ENCODE measurements around the gene GPR65. TPM values are rescaled to one million over a fixed set of nuclear protein-coding genes. Genes with fewer than 3 reads are reported as not detected.

The GPR65 gene
- total and polyA plus RNA-seq, 5 donors, result 0.25 to 2.5 (median 1.1) TPM

- no peaks in the 10 kb centered on the region for H3K4me1 ChIP-seq (ENCODE audit: control insufficient read depth, insufficient read depth, low read length)
- H3K27me3 ChIP-seq (ENCODE audit: control insufficient read depth, insufficient read depth), result no peaks in the 10 kb centered on the region
- DNase-seq (no peak), ATAC-seq (no peak)
- no peak overlapping the region for H3K27ac ChIP-seq (ENCODE audit: low read length)
- H3K9me3 ChIP-seq (ENCODE audit: control insufficient read depth, low read length), result no peaks in the 10 kb centered on the region
- intact Hi-C loops (cut with DNase I), result no loop called here
- WGBS, result 88% methylated on average over 2 of the region's 2 CpGs
- no peak overlapping the region for H3K4me3 ChIP-seq (ENCODE audit: low read length)
Observed at GRCh38 chr14:87989956-87990299, 15.0 kb upstream of the GPR65 start.

- DNase-seq (no peak), ATAC-seq (no peak)
- no peak overlapping the region for H3K4me3 ChIP-seq (ENCODE audit: low read length)
- H3K4me1 ChIP-seq (ENCODE audit: control insufficient read depth, insufficient read depth, low read length), result no peaks in the 10 kb centered on the region
- H3K9me3 ChIP-seq (ENCODE audit: control insufficient read depth, low read length), result no peaks in the 10 kb centered on the region
- 86% methylated on average over 4 of the region's 4 CpGs for WGBS
- H3K27ac ChIP-seq (ENCODE audit: low read length), result no peak overlapping the region
- H3K27me3 ChIP-seq (ENCODE audit: control insufficient read depth, insufficient read depth), result no peaks in the 10 kb centered on the region
- intact Hi-C loops (cut with DNase I), result no loop called here
Observed at GRCh38 chr14:87990682-87991081, 14.3 kb upstream of the GPR65 start.

- H3K4me3 ChIP-seq (ENCODE audit: low read length), result peak overlapping the region; percentile 63
- H3K4me1 ChIP-seq (ENCODE audit: control insufficient read depth, insufficient read depth, low read length), result no peaks in the 10 kb centered on the region
- no peaks in the 10 kb centered on the region for H3K9me3 ChIP-seq (ENCODE audit: control insufficient read depth, low read length)
- H3K27ac ChIP-seq (ENCODE audit: low read length), result peak overlapping the region; percentile 83
- intact Hi-C loops (cut with DNase I), result no loop called here
- H3K27me3 ChIP-seq (ENCODE audit: control insufficient read depth, insufficient read depth), result no peaks in the 10 kb centered on the region
- no peak for DNase-seq
- peak; percentile 54 to 60 for ATAC-seq
- WGBS, result 7% methylated on average over 20 of the region's 20 CpGs
Observed at GRCh38 chr14:87992346-87992717, 12.6 kb upstream of the GPR65 start.

- WGBS, result 3% methylated on average over 83 of the region's 83 CpGs
- H3K27me3 ChIP-seq (ENCODE audit: control insufficient read depth, insufficient read depth), result no peaks in the 10 kb centered on the region
- ATAC-seq (peak; percentile 97), DNase-seq (peak; percentile 97 to 99 (median 99))
- H3K9me3 ChIP-seq (ENCODE audit: control insufficient read depth, low read length), result no peaks in the 10 kb centered on the region
- H3K27ac ChIP-seq (ENCODE audit: low read length), result peak within 1 kb of the TSS; percentile 96
- H3K4me1 ChIP-seq (ENCODE audit: control insufficient read depth, insufficient read depth, low read length), result no peaks in the 10 kb centered on the region
- intact Hi-C loops (cut with DNase I), result no loop called here
- H3K4me3 ChIP-seq (ENCODE audit: low read length), result peak within 1 kb of the TSS; percentile 63
Observed at GRCh38 chr14:87992718-87993628, 12.0 kb upstream of the GPR65 start, which contains the start of gene GALC. GALC (minus strand) TSS chr14:87993182; CDS start chr14:87993164, 18 bp downstream.

GRCh38 chr14:87994974-87995373 is 10.0 kb upstream of the GPR65 start:
- intact Hi-C loops (cut with DNase I), result no loop called here
- WGBS, result 80% methylated on average over 6 of the region's 6 CpGs

GRCh38 chr14:87995500-87996290 is 9.2 kb upstream of the GPR65 start:
- no peak overlapping the region for H3K27ac ChIP-seq (ENCODE audit: low read length)
- intact Hi-C loops (cut with DNase I), result no loop called here
- WGBS, result 28% methylated on average over 6 of the region's 6 CpGs
- no peaks in the 10 kb centered on the region for H3K4me1 ChIP-seq (ENCODE audit: control insufficient read depth, insufficient read depth, low read length)
- H3K4me3 ChIP-seq (ENCODE audit: low read length), result no peak overlapping the region
- H3K27me3 ChIP-seq (ENCODE audit: control insufficient read depth, insufficient read depth), result no peaks in the 10 kb centered on the region
- H3K9me3 ChIP-seq (ENCODE audit: control insufficient read depth, low read length), result no peaks in the 10 kb centered on the region
- no peak for ATAC-seq
- DNase-seq, result no peak

More at GRCh38 chr14:87994974-87995373, 10.0 kb upstream of the GPR65 start:
- Histone ChIP-seq H3K4me3 (ENCODE audit: low read length) (no peak overlapping the region), H3K27ac (ENCODE audit: low read length) (no peak overlapping the region), H3K9me3 (ENCODE audit: control insufficient read depth, low read length) (no peaks in the 10 kb centered on the region), H3K4me1 (ENCODE audit: control insufficient read depth, insufficient read depth, low read length) (no peaks in the 10 kb centered on the region), H3K27me3 (ENCODE audit: control insufficient read depth, insufficient read depth) (no peaks in the 10 kb centered on the region)
- DNase-seq (no peak), ATAC-seq (no peak)

- no peak for DNase-seq
- H3K9me3 ChIP-seq (ENCODE audit: control insufficient read depth, low read length), result no peaks in the 10 kb centered on the region
- no peak overlapping the region for H3K4me3 ChIP-seq (ENCODE audit: low read length)
- no peak overlapping the region for H3K27ac ChIP-seq (ENCODE audit: low read length)
- no peak for ATAC-seq
- no peaks in the 10 kb centered on the region for H3K4me1 ChIP-seq (ENCODE audit: control insufficient read depth, insufficient read depth, low read length)
- 13% methylated on average over 1 of the region's 1 CpG for WGBS
- H3K27me3 ChIP-seq (ENCODE audit: control insufficient read depth, insufficient read depth), result no peaks in the 10 kb centered on the region
- intact Hi-C loops (cut with DNase I), result no loop called here
Observed at GRCh38 chr14:87996291-87996592, 8.7 kb upstream of the GPR65 start.

GRCh38 chr14:87998482-87998881 is 6.5 kb upstream of the GPR65 start:
- Histone ChIP-seq H3K4me1 (ENCODE audit: control insufficient read depth, insufficient read depth, low read length) (no peaks in the 10 kb centered on the region), H3K9me3 (ENCODE audit: control insufficient read depth, low read length) (no peaks in the 10 kb centered on the region), H3K27me3 (ENCODE audit: control insufficient read depth, insufficient read depth) (no peaks in the 10 kb centered on the region), H3K4me3 (ENCODE audit: low read length) (no peak overlapping the region), H3K27ac (ENCODE audit: low read length) (no peak overlapping the region)
- intact Hi-C loops (cut with DNase I), result no loop called here
- DNase-seq (no peak), ATAC-seq (no peak)

GRCh38 chr14:87999277-87999676 is 5.7 kb upstream of the GPR65 start:
- Histone ChIP-seq H3K27ac (ENCODE audit: low read length) (no peak overlapping the region), H3K4me1 (ENCODE audit: control insufficient read depth, insufficient read depth, low read length) (no peaks in the 10 kb centered on the region), H3K27me3 (ENCODE audit: control insufficient read depth, insufficient read depth) (no peaks in the 10 kb centered on the region), H3K9me3 (ENCODE audit: control insufficient read depth, low read length) (no peaks in the 10 kb centered on the region), H3K4me3 (ENCODE audit: low read length) (no peak overlapping the region)
- no peak for ATAC-seq
- no peak for DNase-seq
- WGBS, result 82% methylated on average over 2 of the region's 2 CpGs
- intact Hi-C loops (cut with DNase I), result no loop called here

GRCh38 chr14:88002421-88003075 is 2.4 kb upstream of the GPR65 start:
- 77% methylated on average over 4 of the region's 4 CpGs for WGBS

GRCh38 chr14:88003425-88003824 is 1.5 kb upstream of the GPR65 start:
- WGBS, result 88% methylated on average over 4 of the region's 4 CpGs
- ATAC-seq (no peak), DNase-seq (no peak)
- no peak overlapping the region for H3K27ac ChIP-seq (ENCODE audit: low read length)
- no peaks in the 10 kb centered on the region for H3K4me1 ChIP-seq (ENCODE audit: control insufficient read depth, insufficient read depth, low read length)
- H3K27me3 ChIP-seq (ENCODE audit: control insufficient read depth, insufficient read depth), result no peaks in the 10 kb centered on the region
- intact Hi-C loops (cut with DNase I), result no loop called here
- no peak overlapping the region for H3K4me3 ChIP-seq (ENCODE audit: low read length)
- H3K9me3 ChIP-seq (ENCODE audit: control insufficient read depth, low read length), result no peaks in the 10 kb centered on the region

More at GRCh38 chr14:88002421-88003075, 2.4 kb upstream of the GPR65 start:
- DNase-seq, result no peak
- ATAC-seq, result no peak
- Histone ChIP-seq H3K27ac (ENCODE audit: low read length) (no peak overlapping the region), H3K9me3 (ENCODE audit: control insufficient read depth, low read length) (no peaks in the 10 kb centered on the region), H3K27me3 (ENCODE audit: control insufficient read depth, insufficient read depth) (no peaks in the 10 kb centered on the region), H3K4me3 (ENCODE audit: low read length) (no peak overlapping the region), H3K4me1 (ENCODE audit: control insufficient read depth, insufficient read depth, low read length) (no peaks in the 10 kb centered on the region)
- intact Hi-C loops (cut with DNase I), result no loop called here

Measured in right cardiac atrium (tissue), 5 donors.